ENCODE measurements around the gene DLG5. TPM values are rescaled to one million over a fixed set of nuclear protein-coding genes. Genes with fewer than 3 reads are reported as not detected.

DLG5 gene
- total RNA-seq, 1 donor from 2014 or later, result 32.9 TPM

DNA sequence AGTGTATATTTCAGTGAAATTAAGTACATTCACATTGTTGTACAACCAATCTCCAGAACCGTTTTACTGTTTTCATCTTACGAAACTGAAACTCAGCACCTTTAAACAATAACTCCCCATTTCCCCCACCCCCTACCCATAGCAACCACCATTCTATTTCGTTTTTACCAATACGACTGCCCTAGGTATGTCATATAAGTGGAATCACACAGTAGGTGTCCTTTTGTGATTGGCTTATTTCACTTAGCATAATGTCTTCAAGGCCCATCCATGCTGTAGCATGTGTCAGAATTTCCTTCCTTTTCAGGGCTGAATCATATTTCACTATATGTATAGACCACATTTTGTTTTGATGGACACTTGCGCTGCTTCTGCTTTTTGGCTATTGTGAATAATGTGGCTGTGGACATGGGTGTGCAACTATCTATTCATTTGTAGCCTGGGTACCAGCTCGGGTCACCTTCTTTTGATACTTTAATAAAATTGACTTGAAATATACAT, 34.3 kb upstream of the DLG5 start:
- intact Hi-C loops (cut with DNase I), result no loop called here
- Histone ChIP-seq H3K27me3 (no peaks in the 10 kb centered on the region), H3K27ac (no peak overlapping the region)

DNA sequence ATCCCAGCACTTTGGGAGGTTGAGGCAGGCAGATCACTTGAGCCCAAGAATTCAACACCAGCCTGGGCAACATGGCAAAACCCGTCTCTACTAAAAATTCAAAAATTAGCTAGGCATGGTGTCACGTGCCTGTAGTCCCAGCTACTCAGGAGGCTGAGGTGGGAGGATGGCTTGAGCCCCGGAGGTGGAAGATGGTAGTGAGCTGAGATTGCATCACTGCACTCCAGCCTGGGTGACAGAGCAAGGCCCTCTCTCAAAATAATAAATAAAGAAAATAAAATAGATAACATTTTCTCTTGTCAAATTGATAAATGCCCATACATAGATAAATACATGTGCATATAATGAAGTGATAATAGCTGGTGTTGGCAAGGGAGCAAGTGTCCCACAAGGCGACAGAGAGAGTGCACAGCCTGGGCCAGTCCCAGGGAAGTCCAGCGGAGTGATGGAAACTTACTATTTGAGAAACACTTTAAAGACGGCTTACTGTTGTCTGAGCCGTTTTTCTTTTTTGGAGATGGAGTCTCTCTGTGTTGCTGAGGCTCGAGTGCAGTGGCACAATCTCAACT, 33.4 kb upstream of the DLG5 start:
- H3K4me1 ChIP-seq, result no peaks in the 10 kb centered on the region
- no peak overlapping the region for H3K27ac ChIP-seq
- intact Hi-C loops (cut with DNase I), result no loop called here
- H3K36me3 ChIP-seq, result no peaks in the 10 kb centered on the region
- TF ChIP-seq, protein P1, sequence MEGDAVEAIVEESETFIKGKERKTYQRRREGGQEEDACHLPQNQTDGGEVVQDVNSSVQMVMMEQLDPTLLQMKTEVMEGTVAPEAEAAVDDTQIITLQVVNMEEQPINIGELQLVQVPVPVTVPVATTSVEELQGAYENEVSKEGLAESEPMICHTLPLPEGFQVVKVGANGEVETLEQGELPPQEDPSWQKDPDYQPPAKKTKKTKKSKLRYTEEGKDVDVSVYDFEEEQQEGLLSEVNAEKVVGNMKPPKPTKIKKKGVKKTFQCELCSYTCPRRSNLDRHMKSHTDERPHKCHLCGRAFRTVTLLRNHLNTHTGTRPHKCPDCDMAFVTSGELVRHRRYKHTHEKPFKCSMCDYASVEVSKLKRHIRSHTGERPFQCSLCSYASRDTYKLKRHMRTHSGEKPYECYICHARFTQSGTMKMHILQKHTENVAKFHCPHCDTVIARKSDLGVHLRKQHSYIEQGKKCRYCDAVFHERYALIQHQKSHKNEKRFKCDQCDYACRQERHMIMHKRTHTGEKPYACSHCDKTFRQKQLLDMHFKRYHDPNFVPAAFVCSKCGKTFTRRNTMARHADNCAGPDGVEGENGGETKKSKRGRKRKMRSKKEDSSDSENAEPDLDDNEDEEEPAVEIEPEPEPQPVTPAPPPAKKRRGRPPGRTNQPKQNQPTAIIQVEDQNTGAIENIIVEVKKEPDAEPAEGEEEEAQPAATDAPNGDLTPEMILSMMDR (IDR thresholded peaks at IDR 0.05), result no peak
- DNase-seq (ENCODE audit: low spot score in 2 of 2), result no peak
- H3K27me3 ChIP-seq, result no peaks in the 10 kb centered on the region
- H3K4me3 ChIP-seq, result no peak overlapping the region
- H3K9me3 ChIP-seq, result no peaks in the 10 kb centered on the region

More for the DNA sequence above, 34.3 kb upstream of the DLG5 start:
- DNase-seq (ENCODE audit: low spot score in 2 of 2), result no peak
- H3K4me1 ChIP-seq, result no peaks in the 10 kb centered on the region
- H3K4me3 ChIP-seq, result no peak overlapping the region
- TF ChIP-seq, protein P1 (IDR thresholded peaks at IDR 0.05), result no peak
- no peaks in the 10 kb centered on the region for H3K36me3 ChIP-seq
- no peaks in the 10 kb centered on the region for H3K9me3 ChIP-seq

DNA sequence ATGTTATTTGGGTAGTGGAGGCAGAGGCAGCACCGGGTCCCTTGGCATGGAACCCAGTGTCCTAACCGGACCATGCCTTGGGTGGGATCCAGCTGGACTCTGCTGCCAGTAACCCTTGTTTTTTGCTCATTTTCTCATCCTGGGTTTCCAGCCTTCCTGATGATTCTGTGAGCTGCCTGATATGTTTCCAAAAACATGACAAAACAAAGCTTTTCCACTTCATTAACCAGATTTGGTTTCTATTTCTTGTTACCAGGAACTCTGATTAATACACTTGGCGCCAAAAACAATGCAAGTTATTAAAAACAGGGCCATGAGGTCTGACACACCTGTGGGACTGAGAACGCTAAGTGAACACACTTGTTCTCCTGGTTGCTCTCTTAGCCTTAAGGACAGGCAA, 32.8 kb upstream of the DLG5 start:
- no peaks in the 10 kb centered on the region for H3K36me3 ChIP-seq
- no peaks in the 10 kb centered on the region for H3K4me1 ChIP-seq
- no peak overlapping the region for H3K27ac ChIP-seq
- intact Hi-C loops (cut with DNase I), result no loop called here
- H3K9me3 ChIP-seq, result no peaks in the 10 kb centered on the region
- DNase-seq (ENCODE audit: low spot score in 2 of 2), result no peak
- TF ChIP-seq, protein P1 (IDR thresholded peaks at IDR 0.05), result no peak
- H3K27me3 ChIP-seq, result no peaks in the 10 kb centered on the region
- no peak overlapping the region for H3K4me3 ChIP-seq

DNA sequence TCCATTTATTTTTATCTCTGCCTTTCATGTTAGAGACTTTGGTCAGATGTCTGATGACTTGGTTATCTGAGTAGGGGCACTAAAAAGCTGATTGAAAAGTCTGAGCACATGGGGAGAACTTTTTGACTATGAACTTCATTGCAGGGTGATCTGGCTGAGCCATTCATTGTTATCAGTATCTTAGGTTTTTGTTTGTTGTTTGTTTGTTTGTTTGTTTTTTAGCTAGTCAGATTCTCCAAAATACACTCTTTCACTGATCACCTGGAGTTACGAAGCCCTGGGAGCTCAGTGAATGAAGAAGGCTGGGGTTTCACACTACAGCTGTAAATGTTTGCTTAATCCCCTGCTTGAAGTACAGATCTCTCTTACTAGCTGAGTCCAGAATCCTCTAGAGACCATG, 28.6 kb upstream of the DLG5 start:
- intact Hi-C loops (cut with DNase I), result no loop called here
- TF ChIP-seq, protein P1 (IDR thresholded peaks at IDR 0.05), result no peak
- DNase-seq (ENCODE audit: low spot score in 2 of 2), result no peak

DNA sequence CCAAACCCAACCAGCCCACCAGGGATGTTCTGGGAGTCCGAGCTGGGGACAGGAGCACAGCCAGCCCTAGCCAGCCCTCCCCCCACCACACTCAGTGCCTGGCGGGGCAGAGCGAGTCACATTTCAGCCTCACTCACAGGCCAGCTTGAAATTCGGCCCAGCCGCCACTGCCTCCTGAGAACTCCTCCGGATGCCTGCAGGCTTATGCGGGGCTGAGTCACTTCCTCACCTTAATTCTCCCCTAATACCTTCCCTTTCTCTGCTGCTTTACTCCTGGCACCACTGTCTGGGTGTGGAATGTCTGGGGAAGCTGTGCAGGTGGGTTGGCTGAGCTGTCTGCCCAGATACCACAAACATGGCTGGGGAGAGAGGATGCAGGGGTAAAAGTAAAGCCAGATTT, 22.6 kb upstream of the DLG5 start:
- peak in 1 of 2 donors; percentile 71 for DNase-seq (ENCODE audit: low spot score in 2 of 2)
- no peaks in the 10 kb centered on the region for H3K36me3 ChIP-seq
- H3K4me3 ChIP-seq, result no peak overlapping the region
- H3K27ac ChIP-seq, result peak overlapping the region in 1 of 2 donors; percentile 19
- intact Hi-C loops (cut with DNase I), result no loop called here
- H3K27me3 ChIP-seq, result no peaks in the 10 kb centered on the region
- TF ChIP-seq, protein P1 (IDR thresholded peaks at IDR 0.05), result no peak
- peaks cover 4 to 21% of the 10 kb centered on the region in 2 donors for H3K9me3 ChIP-seq
- peaks cover 0 to 4% of the 10 kb centered on the region in 2 donors for H3K4me1 ChIP-seq

More for the DNA sequence above, 28.6 kb upstream of the DLG5 start:
- no peaks in the 10 kb centered on the region for H3K36me3 ChIP-seq
- no peaks in the 10 kb centered on the region for H3K27me3 ChIP-seq
- no peak overlapping the region for H3K27ac ChIP-seq
- no peaks in the 10 kb centered on the region for H3K4me1 ChIP-seq
- H3K4me3 ChIP-seq, result no peak overlapping the region
- H3K9me3 ChIP-seq, result peaks cover 4 to 21% of the 10 kb centered on the region in 2 donors
